GM18499 (cell line): ENCODE measurements around the gene NGF.
"Not testable (repeated sequence)": the region's sequence is repeated elsewhere in the genome, so short reads cannot be mapped to it uniquely, and the experiment has no call there.

Experiments
- ATAC-seq: cut with Tn5 transposase; IDR thresholded peaks from one replicate; pipeline ENCODE4 v1.9.1; 2021; ENCODE audit warnings: moderate number of reproducible peaks; ENCODE audit not compliant: insufficient read depth, unreplicated experiment

The NGF gene

GRCh38 chr1:115311474-115311989 is 26.5 kb downstream of the NGF start:
- no peak for ATAC-seq

GRCh38 chr1:115310581-115311473 is 27.2 kb downstream of the NGF start:
- no peak for ATAC-seq

GRCh38 chr1:115309504-115309903 is 28.5 kb downstream of the NGF start:
- not testable (repeated sequence) for ATAC-seq

GRCh38 chr1:115308969-115309368 is 29.1 kb downstream of the NGF start:
- no peak for ATAC-seq

- ATAC-seq, result no peak
These were observed 30.4 kb downstream of the NGF start for GRCh38 chr1:115307661-115308060.

GRCh38 chr1:115306146-115306545 is 31.9 kb downstream of the NGF start:
- no peak for ATAC-seq

GRCh38 chr1:115303364-115303763 is 34.7 kb downstream of the NGF start:
- ATAC-seq, result no peak

- ATAC-seq, result no peak
These were observed 35.6 kb downstream of the NGF start for GRCh38 chr1:115302390-115302961.

GRCh38 chr1:115301438-115302020 is 36.5 kb downstream of the NGF start:
- no peak for ATAC-seq

- ATAC-seq, result no peak
These were observed 37.8 kb downstream of the NGF start for GRCh38 chr1:115300087-115300876.

GRCh38 chr1:115299266-115299665 is 38.8 kb downstream of the NGF start:
- ATAC-seq, result no peak

GRCh38 chr1:115296981-115297380 is 41.1 kb downstream of the NGF start:
- ATAC-seq, result peak; percentile 93

GRCh38 chr1:115295904-115296696 is 41.9 kb downstream of the NGF start:
- ATAC-seq, result no peak

GRCh38 chr1:115293899-115294298 is 44.1 kb downstream of the NGF start:
- ATAC-seq, result no peak

- ATAC-seq, result no peak
These were observed 45.0 kb downstream of the NGF start for GRCh38 chr1:115293006-115293405.

GRCh38 chr1:115291741-115292140 is 46.3 kb downstream of the NGF start:
- no peak for ATAC-seq

GRCh38 chr1:115289940-115290339 is 48.1 kb downstream of the NGF start:
- no peak for ATAC-seq

GRCh38 chr1:115288591-115289198 is 49.4 kb downstream of the NGF start:
- ATAC-seq, result no peak
